ENCODE results near the gene CA10. TPM values are rescaled to one million over a fixed set of nuclear protein-coding genes. Genes with fewer than 3 reads are reported as not detected.

The CA10 gene
- total and polyA plus RNA-seq, 2 donors (not counting 1 experiment from before 2014, with no cell fraction given) = not detected

GRCh38 chr17:51805185-51805584 lies 353.3 kb downstream of the CA10 start:
- Histone ChIP-seq H3K4me3 (ENCODE audit: control extremely low read depth in 1 of 5, extremely low read depth in 1 of 5, insufficient read depth in 1 of 5, low read depth in 2 of 5, low read length in 4 of 5) (no peak overlapping the region), H3K27ac (ENCODE audit: low read length in 2 of 2) (no peak overlapping the region), H3K79me2 (ENCODE audit: control insufficient read depth, insufficient read depth, low read length) (no peaks in the 10 kb centered on the region), H2AFZ (ENCODE audit: insufficient read depth, low read depth, low read length, poor library complexity, severe bottlenecking) (no peak overlapping the region), H3K9me3 (ENCODE audit: control extremely low read depth in 1 of 3, control insufficient read depth in 2 of 3, insufficient read depth in 1 of 3, low read length in 2 of 3) (peaks cover 0 to 3% (median 0%) of the 10 kb centered on the region in 3 donors), H3K36me3 (replicated peaks in 1 of 2; ENCODE audit: control extremely low read depth in 1 of 2, control insufficient read depth in 1 of 2, extremely low read depth in 1 of 2, insufficient read depth in 2 of 2, low read length in 1 of 2) (no peaks in the 10 kb centered on the region), H3K4me2 (replicated peaks; ENCODE audit: low read depth, low read length, poor library complexity, severe bottlenecking) (no peak overlapping the region), H3K9ac (ENCODE audit: low read length) (no peak overlapping the region), H3K27me3 (replicated peaks in 1 of 4; ENCODE audit: control extremely low read depth in 1 of 4, control insufficient read depth in 3 of 4, insufficient read depth in 4 of 4, low read length in 3 of 4) (no peaks in the 10 kb centered on the region), H3K4me1 (ENCODE audit: control insufficient read depth in 2 of 2, insufficient read depth in 2 of 2, low read length in 2 of 2) (no peaks in the 10 kb centered on the region), H4K20me1 (ENCODE audit: control insufficient read depth, insufficient read depth, low read length, poor library complexity, severe bottlenecking) (no peaks in the 10 kb centered on the region)
- Mint-ChIP-seq H3K9me3 (ENCODE audit: insufficient read depth) (no peaks in the 10 kb centered on the region), H3K27me3 (peaks cover 3% of the 10 kb centered on the region), H3K4me1 (no peaks in the 10 kb centered on the region), H3K27ac (no peak overlapping the region), H3K4me3 (no peak overlapping the region)
- ChIA-PET POLR2A (no interaction called here), CTCF (no interaction called here)
- TF ChIP-seq EZH2 (IDR thresholded peaks at IDR 0.05; ENCODE audit: borderline replicate concordance, insufficient read depth, low read depth, low read length, poor library complexity, severe bottlenecking) (no peak), CTCF (IDR thresholded peaks at IDR 0.05) (no peak)
- ATAC-seq (ENCODE audit: low read depth) (no peak), DNase-seq (no peak)
- 50% methylated on average over 1 of the region's 2 CpGs for WGBS (ENCODE audit: insufficient coverage)
- intact Hi-C loops (cut with micrococcal nuclease) = no loop called here

- H3K36me3 ChIP-seq (replicated peaks in 1 of 2; ENCODE audit: control extremely low read depth in 1 of 2, control insufficient read depth in 1 of 2, extremely low read depth in 1 of 2, insufficient read depth in 2 of 2, low read length in 1 of 2) = no peaks in the 10 kb centered on the region
- no peak for ATAC-seq (ENCODE audit: low read depth)
These were observed 355.4 kb downstream of the CA10 start for GRCh38 chr17:51803161-51803560.

More at GRCh38 chr17:51803161-51803560, 355.4 kb downstream of the CA10 start:
- H3K27ac Mint-ChIP-seq = no peak overlapping the region
- H3K79me2 ChIP-seq (ENCODE audit: control insufficient read depth, insufficient read depth, low read length) = no peaks in the 10 kb centered on the region
- no peaks in the 10 kb centered on the region for H4K20me1 ChIP-seq (ENCODE audit: control insufficient read depth, insufficient read depth, low read length, poor library complexity, severe bottlenecking)
- H2AFZ ChIP-seq (ENCODE audit: insufficient read depth, low read depth, low read length, poor library complexity, severe bottlenecking) = no peak overlapping the region
- peaks cover 0 to 3% (median 0%) of the 10 kb centered on the region in 3 donors for H3K9me3 ChIP-seq (ENCODE audit: control extremely low read depth in 1 of 3, control insufficient read depth in 2 of 3, insufficient read depth in 1 of 3, low read length in 2 of 3)
- no peak overlapping the region for H3K4me3 ChIP-seq (ENCODE audit: control extremely low read depth in 1 of 5, extremely low read depth in 1 of 5, insufficient read depth in 1 of 5, low read depth in 2 of 5, low read length in 4 of 5)
- no peaks in the 10 kb centered on the region for H3K9me3 Mint-ChIP-seq (ENCODE audit: insufficient read depth)
- TF ChIP-seq CTCF (IDR thresholded peaks at IDR 0.05) (no peak), EZH2 (IDR thresholded peaks at IDR 0.05; ENCODE audit: borderline replicate concordance, insufficient read depth, low read depth, low read length, poor library complexity, severe bottlenecking) (no peak)
- peaks cover 3% of the 10 kb centered on the region for H3K27me3 Mint-ChIP-seq
- POLR2A ChIA-PET = no interaction called here
- 69% methylated on average over 3 of the region's 4 CpGs for WGBS (ENCODE audit: insufficient coverage)
- H3K4me1 ChIP-seq (ENCODE audit: control insufficient read depth in 2 of 2, insufficient read depth in 2 of 2, low read length in 2 of 2) = no peaks in the 10 kb centered on the region
- DNase-seq = no peak
- H3K27me3 ChIP-seq (replicated peaks in 1 of 4; ENCODE audit: control extremely low read depth in 1 of 4, control insufficient read depth in 3 of 4, insufficient read depth in 4 of 4, low read length in 3 of 4) = no peaks in the 10 kb centered on the region
- H3K4me3 Mint-ChIP-seq = no peak overlapping the region
- CTCF ChIA-PET = no interaction called here
- no peaks in the 10 kb centered on the region for H3K4me1 Mint-ChIP-seq
- no peak overlapping the region for H3K4me2 ChIP-seq (replicated peaks; ENCODE audit: low read depth, low read length, poor library complexity, severe bottlenecking)
- no peak overlapping the region for H3K27ac ChIP-seq (ENCODE audit: low read length in 2 of 2)
- no peak overlapping the region for H3K9ac ChIP-seq (ENCODE audit: low read length)
- intact Hi-C loops (cut with micrococcal nuclease) = no loop called here
